GM21723 (cell line): Measurements from ENCODE around the gene TBCK.
A peak's percentile ranks its signal among the peaks of the same experiment; 100 is the strongest.
"Not testable (repeated sequence)": the region's sequence is repeated elsewhere in the genome, so short reads cannot be mapped to it uniquely, and the experiment has no call there.

Experiments used
- ATAC-seq: cut with Tn5 transposase; IDR thresholded peaks from one replicate; pipeline ENCODE4 v1.9.1; 2021; ENCODE audit warnings: mild to moderate bottlenecking, moderate library complexity; ENCODE audit not compliant: unreplicated experiment

The TBCK gene

GRCh38 chr4:106238820-106239420 is 77.1 kb downstream of the TBCK start:
- peak; percentile 94 for ATAC-seq

GRCh38 chr4:106231931-106232330 is 84.1 kb downstream of the TBCK start:
- ATAC-seq, result no peak

GRCh38 chr4:106222548-106222947 is 93.5 kb downstream of the TBCK start:
- no peak for ATAC-seq

GRCh38 chr4:106213291-106213690 is 102.7 kb downstream of the TBCK start:
- not testable (repeated sequence) for ATAC-seq

- no peak for ATAC-seq
Measured at GRCh38 chr4:106210021-106210420, 106.0 kb downstream of the TBCK start.

GRCh38 chr4:106208481-106209460 is 107.2 kb downstream of the TBCK start:
- no peak for ATAC-seq

GRCh38 chr4:106201373-106201772 is 114.6 kb downstream of the TBCK start:
- ATAC-seq, result no peak

GRCh38 chr4:106195435-106195950 is 120.5 kb downstream of the TBCK start:
- no peak for ATAC-seq

- ATAC-seq, result no peak
Measured at GRCh38 chr4:106194801-106195200, 121.2 kb downstream of the TBCK start.

- no peak for ATAC-seq
Measured at GRCh38 chr4:106192131-106192530, 123.9 kb downstream of the TBCK start.

GRCh38 chr4:106186201-106186600 is 129.8 kb downstream of the TBCK start:
- no peak for ATAC-seq

- no peak for ATAC-seq
Measured at GRCh38 chr4:106183551-106183950, 132.5 kb downstream of the TBCK start.

GRCh38 chr4:106172861-106173260 is 143.1 kb downstream of the TBCK start:
- ATAC-seq, result no peak

- no peak for ATAC-seq
Measured at GRCh38 chr4:106165351-106166010, 150.5 kb downstream of the TBCK start.

GRCh38 chr4:106162278-106162677 is 153.7 kb downstream of the TBCK start:
- ATAC-seq, result no peak

- ATAC-seq, result no peak
Measured at GRCh38 chr4:106160560-106160959, 155.4 kb downstream of the TBCK start.

- ATAC-seq, result no peak
Measured at GRCh38 chr4:106149911-106150310, 166.1 kb downstream of the TBCK start.

GRCh38 chr4:106149026-106149425 is 167.0 kb downstream of the TBCK start:
- ATAC-seq, result no peak

GRCh38 chr4:106142616-106143127 is 173.3 kb downstream of the TBCK start:
- no peak for ATAC-seq

- ATAC-seq, result no peak
Measured at GRCh38 chr4:106140601-106141000, 175.4 kb downstream of the TBCK start.

- no peak for ATAC-seq
Measured at GRCh38 chr4:106136777-106137331, 179.2 kb downstream of the TBCK start.
